ENCODE measurements around the gene VPREB3. TPM values are rescaled to one million over a fixed set of nuclear protein-coding genes. Genes with fewer than 3 reads are reported as not detected.

The VPREB3 gene
- total and polyA plus RNA-seq, 2 of the 8 experiments (the other 6 are each of a cell fraction or from before 2014, with no cell fraction given) = 0.52 to 4.6 TPM

DNA sequence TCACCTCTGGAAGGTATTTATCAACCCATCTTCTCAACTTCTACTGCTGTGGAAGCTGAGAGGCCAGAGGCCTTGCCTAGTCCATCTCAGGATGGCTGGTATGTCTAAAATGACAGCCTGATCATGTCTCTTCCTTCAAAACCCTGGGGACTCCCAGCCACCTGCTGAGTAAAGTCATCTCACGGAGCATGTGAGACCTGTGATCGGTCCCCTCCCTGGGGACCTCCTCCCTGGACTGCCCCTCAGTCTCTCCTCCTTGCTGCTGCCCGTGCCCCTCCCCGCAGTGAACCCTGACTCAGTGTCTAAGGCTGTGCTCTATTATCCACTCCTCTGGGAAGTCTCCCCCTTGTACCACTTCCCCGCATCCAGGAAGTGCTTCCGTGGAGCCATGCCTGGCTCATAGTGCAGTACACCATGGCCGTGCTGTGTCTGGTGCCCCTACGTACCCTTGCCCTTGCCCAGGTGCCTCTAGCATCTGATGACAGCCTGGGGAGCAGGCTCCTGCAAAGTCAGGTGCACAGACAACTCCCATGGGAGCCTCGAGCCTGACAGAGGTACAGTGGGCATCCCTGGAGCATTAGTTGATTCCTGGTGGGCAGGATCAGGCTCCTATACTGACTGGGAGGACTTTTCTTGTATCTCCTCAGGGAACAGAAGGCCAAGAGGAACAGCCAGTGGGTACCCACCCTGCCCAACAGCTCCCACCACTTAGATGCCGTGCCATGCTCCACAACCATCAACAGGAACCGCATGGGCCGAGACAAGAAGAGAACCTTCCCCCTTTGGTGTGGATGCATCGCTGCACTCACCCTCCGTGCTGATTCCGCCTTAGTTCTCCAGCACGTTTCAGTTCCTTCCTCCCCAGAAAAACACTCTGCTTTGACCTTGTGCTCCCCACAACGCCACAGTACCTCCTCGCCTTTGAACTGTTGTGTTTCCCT is 46.3 kb upstream of the VPREB3 start (continued):
- TF ChIP-seq, protein P1, sequence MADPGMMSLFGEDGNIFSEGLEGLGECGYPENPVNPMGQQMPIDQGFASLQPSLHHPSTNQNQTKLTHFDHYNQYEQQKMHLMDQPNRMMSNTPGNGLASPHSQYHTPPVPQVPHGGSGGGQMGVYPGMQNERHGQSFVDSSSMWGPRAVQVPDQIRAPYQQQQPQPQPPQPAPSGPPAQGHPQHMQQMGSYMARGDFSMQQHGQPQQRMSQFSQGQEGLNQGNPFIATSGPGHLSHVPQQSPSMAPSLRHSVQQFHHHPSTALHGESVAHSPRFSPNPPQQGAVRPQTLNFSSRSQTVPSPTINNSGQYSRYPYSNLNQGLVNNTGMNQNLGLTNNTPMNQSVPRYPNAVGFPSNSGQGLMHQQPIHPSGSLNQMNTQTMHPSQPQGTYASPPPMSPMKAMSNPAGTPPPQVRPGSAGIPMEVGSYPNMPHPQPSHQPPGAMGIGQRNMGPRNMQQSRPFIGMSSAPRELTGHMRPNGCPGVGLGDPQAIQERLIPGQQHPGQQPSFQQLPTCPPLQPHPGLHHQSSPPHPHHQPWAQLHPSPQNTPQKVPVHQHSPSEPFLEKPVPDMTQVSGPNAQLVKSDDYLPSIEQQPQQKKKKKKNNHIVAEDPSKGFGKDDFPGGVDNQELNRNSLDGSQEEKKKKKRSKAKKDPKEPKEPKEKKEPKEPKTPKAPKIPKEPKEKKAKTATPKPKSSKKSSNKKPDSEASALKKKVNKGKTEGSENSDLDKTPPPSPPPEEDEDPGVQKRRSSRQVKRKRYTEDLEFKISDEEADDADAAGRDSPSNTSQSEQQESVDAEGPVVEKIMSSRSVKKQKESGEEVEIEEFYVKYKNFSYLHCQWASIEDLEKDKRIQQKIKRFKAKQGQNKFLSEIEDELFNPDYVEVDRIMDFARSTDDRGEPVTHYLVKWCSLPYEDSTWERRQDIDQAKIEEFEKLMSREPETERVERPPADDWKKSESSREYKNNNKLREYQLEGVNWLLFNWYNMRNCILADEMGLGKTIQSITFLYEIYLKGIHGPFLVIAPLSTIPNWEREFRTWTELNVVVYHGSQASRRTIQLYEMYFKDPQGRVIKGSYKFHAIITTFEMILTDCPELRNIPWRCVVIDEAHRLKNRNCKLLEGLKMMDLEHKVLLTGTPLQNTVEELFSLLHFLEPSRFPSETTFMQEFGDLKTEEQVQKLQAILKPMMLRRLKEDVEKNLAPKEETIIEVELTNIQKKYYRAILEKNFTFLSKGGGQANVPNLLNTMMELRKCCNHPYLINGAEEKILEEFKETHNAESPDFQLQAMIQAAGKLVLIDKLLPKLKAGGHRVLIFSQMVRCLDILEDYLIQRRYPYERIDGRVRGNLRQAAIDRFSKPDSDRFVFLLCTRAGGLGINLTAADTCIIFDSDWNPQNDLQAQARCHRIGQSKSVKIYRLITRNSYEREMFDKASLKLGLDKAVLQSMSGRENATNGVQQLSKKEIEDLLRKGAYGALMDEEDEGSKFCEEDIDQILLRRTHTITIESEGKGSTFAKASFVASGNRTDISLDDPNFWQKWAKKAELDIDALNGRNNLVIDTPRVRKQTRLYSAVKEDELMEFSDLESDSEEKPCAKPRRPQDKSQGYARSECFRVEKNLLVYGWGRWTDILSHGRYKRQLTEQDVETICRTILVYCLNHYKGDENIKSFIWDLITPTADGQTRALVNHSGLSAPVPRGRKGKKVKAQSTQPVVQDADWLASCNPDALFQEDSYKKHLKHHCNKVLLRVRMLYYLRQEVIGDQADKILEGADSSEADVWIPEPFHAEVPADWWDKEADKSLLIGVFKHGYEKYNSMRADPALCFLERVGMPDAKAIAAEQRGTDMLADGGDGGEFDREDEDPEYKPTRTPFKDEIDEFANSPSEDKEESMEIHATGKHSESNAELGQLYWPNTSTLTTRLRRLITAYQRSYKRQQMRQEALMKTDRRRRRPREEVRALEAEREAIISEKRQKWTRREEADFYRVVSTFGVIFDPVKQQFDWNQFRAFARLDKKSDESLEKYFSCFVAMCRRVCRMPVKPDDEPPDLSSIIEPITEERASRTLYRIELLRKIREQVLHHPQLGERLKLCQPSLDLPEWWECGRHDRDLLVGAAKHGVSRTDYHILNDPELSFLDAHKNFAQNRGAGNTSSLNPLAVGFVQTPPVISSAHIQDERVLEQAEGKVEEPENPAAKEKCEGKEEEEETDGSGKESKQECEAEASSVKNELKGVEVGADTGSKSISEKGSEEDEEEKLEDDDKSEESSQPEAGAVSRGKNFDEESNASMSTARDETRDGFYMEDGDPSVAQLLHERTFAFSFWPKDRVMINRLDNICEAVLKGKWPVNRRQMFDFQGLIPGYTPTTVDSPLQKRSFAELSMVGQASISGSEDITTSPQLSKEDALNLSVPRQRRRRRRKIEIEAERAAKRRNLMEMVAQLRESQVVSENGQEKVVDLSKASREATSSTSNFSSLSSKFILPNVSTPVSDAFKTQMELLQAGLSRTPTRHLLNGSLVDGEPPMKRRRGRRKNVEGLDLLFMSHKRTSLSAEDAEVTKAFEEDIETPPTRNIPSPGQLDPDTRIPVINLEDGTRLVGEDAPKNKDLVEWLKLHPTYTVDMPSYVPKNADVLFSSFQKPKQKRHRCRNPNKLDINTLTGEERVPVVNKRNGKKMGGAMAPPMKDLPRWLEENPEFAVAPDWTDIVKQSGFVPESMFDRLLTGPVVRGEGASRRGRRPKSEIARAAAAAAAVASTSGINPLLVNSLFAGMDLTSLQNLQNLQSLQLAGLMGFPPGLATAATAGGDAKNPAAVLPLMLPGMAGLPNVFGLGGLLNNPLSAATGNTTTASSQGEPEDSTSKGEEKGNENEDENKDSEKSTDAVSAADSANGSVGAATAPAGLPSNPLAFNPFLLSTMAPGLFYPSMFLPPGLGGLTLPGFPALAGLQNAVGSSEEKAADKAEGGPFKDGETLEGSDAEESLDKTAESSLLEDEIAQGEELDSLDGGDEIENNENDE (IDR thresholded peaks at IDR 0.05; ENCODE audit: insufficient replicate concordance, low read length) = no peak
- no peak for TF ChIP-seq TEAD4 (IDR thresholded peaks at IDR 0.05; ENCODE audit: low read depth, low read length)
- no peak for TF ChIP-seq RXRA (IDR thresholded peaks at IDR 0.05; ENCODE audit: insufficient read depth, low read depth, low read length)
- no peak for TF ChIP-seq CBX8 (IDR thresholded peaks at IDR 0.05; ENCODE audit: borderline replicate concordance, low read depth, low read length)
- no peak for TF ChIP-seq ASH2L (IDR thresholded peaks at IDR 0.05; ENCODE audit: low read length)
- no peak for TF ChIP-seq SUZ12 (IDR thresholded peaks at IDR 0.05; ENCODE audit: low read length)
- TF ChIP-seq TCF12 (IDR thresholded peaks at IDR 0.05; ENCODE audit: low read depth, low read length) = no peak
